Cardiac fibroblast (primary cell): ENCODE results near the gene ABLIM1.

Experiments
- DNase-seq, 2 donors: peaks; one replicate each; pipeline versions ENCODE4 v3.0.0 to v3.0.0-alpha.2; 2010; ENCODE audit warnings: low read depth in 2 of 2
- H3K4me3 ChIP-seq, 2 donors: replicated peaks in 1 of 2; 1 replicate in 1 of 2; 2 replicates in 1 of 2; pipeline ENCODE4 v1.5.1; 2011; ENCODE audit warnings: low read depth in 2 of 2, low read length in 2 of 2, mild to moderate bottlenecking in 2 of 2, moderate library complexity in 1 of 2
- TF ChIP-seq, protein P1 (sequence below): IDR thresholded peaks from one replicate; pipeline ENCODE4 v1.5.1; 2011; ENCODE audit warnings: low read depth, mild to moderate bottlenecking, low read length, inconsistent platforms

The ABLIM1 gene

GRCh38 chr10:114616103-114616502 lies 42.0 kb downstream of the ABLIM1 start:
- H3K4me3 ChIP-seq = no peak overlapping the region
- TF ChIP-seq, protein P1, sequence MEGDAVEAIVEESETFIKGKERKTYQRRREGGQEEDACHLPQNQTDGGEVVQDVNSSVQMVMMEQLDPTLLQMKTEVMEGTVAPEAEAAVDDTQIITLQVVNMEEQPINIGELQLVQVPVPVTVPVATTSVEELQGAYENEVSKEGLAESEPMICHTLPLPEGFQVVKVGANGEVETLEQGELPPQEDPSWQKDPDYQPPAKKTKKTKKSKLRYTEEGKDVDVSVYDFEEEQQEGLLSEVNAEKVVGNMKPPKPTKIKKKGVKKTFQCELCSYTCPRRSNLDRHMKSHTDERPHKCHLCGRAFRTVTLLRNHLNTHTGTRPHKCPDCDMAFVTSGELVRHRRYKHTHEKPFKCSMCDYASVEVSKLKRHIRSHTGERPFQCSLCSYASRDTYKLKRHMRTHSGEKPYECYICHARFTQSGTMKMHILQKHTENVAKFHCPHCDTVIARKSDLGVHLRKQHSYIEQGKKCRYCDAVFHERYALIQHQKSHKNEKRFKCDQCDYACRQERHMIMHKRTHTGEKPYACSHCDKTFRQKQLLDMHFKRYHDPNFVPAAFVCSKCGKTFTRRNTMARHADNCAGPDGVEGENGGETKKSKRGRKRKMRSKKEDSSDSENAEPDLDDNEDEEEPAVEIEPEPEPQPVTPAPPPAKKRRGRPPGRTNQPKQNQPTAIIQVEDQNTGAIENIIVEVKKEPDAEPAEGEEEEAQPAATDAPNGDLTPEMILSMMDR = no peak
- DNase-seq = no peak

DNA sequence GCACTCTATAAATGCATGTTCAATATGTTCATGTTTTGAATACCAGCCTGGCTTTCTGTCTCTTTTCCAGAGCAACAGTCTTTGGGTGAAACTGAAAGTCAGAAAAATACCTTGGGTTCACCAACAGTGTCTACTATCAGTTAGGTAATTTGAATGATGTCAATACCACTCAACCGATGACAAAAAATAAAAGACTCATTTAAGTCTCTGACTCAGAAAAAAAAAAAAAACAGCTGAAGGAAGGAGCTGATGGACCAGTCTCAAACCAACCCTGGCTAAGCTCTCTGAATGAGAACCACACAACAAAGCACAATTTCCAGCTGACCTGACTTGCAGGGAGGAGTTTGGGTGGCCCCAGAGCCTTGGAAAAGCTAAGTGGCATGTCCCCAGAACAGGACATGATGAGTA lies 42.5 kb downstream of the ABLIM1 start:
- no peak overlapping the region for H3K4me3 ChIP-seq
- TF ChIP-seq, protein P1 = no peak
- DNase-seq = no peak

DNA sequence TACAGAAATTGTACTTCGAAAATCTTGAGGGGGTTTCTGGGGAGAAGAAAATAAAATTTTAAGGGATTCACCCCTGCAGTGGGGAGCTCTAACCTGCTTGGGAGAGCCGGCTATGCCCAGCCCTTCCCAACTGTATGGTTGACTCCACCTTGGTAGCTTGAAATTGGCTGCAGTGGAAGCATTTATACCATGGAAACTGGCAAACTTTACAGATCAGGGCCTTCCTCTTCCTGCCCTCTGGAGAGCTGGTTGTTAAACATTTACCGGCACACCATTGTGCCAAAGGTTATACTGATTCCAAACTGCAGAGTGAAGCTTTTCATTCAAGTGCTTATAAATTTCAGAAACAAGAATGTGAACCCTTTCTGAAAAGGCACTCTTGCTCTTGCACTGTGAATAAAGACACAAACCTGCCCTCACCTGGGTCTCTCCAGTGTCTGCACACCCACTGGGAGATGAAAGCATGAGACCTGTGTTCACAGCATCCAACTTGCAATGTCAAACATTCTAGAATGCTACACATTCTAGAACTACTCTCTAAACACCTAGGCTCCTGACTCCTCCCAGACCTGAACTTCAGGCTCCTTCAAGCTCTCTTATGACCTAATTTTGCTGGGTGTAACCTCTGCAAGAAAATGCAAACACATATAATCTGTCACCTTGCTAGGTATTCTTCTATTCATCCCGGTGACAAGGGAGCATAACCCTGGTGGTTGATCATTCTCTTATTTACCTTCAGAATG lies 44.7 kb downstream of the ABLIM1 start:
- DNase-seq = no peak
- no peak overlapping the region for H3K4me3 ChIP-seq
- TF ChIP-seq, protein P1 = no peak

DNA sequence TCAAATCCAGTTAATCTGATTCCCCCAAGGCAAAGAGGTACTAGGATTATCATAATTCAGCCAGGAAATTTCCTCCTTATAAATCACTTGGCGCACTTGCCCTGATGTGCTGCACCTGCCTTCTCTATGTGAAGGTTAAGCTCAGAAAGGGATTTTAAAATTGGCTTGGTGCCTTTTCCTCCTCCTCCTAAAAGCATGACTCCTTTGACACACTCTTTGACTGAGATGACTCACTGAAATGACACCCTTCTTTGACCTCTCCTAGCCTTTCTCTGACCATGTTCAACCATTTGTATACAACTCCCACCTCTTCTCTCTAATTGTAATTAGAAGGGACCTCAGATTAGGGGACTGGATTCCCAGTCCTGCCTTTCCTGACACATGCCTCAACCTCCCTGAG lies 46.5 kb downstream of the ABLIM1 start:
- no peak overlapping the region for H3K4me3 ChIP-seq
- TF ChIP-seq, protein P1 = no peak
- DNase-seq = no peak

- TF ChIP-seq, protein P1 = no peak
- no peak for DNase-seq
- no peak overlapping the region for H3K4me3 ChIP-seq
These were observed 48.3 kb downstream of the ABLIM1 start for GRCh38 chr10:114609518-114610426.

GRCh38 chr10:114607358-114607998 lies 50.6 kb downstream of the ABLIM1 start:
- no peak overlapping the region for H3K4me3 ChIP-seq
- DNase-seq = peak; percentile 43 to 73
- TF ChIP-seq, protein P1 = no peak
